HUES48 (cell line): ENCODE measurements around the gene CTNNA3.

Experiments
- H3K27ac ChIP-seq: one replicate; pipeline ENCODE4 v1.7.0; 2013; ENCODE audit warnings: low read depth, low read length, inconsistent platforms
- H3K27me3 ChIP-seq: 2 replicates; pipeline ENCODE4 v1.6.1; 2013; ENCODE audit warnings: mild to moderate bottlenecking, low read length; ENCODE audit not compliant: control insufficient read depth, insufficient read depth
- H3K36me3 ChIP-seq: 2 replicates; pipeline ENCODE4 v1.6.1; 2013; ENCODE audit warnings: low read length; ENCODE audit not compliant: control insufficient read depth, insufficient read depth
- H3K4me1 ChIP-seq: 2 replicates; pipeline ENCODE4 v1.6.1; 2013; ENCODE audit warnings: mild to moderate bottlenecking, low read length; ENCODE audit not compliant: control insufficient read depth, insufficient read depth
- H3K4me3 ChIP-seq: 2 replicates; pipeline ENCODE4 v1.5.1; 2013; ENCODE audit warnings: mild to moderate bottlenecking, low read depth, low read length
- H3K9ac ChIP-seq: 2 replicates; pipeline ENCODE4 v1.6.1; 2013; ENCODE audit warnings: mild to moderate bottlenecking, low read depth, low read length, moderate library complexity
- H3K9me3 ChIP-seq: 2 replicates; pipeline ENCODE4 v1.6.1; 2013; ENCODE audit warnings: low read length; ENCODE audit not compliant: control insufficient read depth, insufficient read depth

The CTNNA3 gene

GRCh38 chr10:66990143-66990830 lies 705.7 kb downstream of the CTNNA3 start:
- H3K4me1 ChIP-seq, result no peaks in the 10 kb centered on the region
- no peak overlapping the region for H3K27ac ChIP-seq
- H3K4me3 ChIP-seq, result no peak overlapping the region
- H3K27me3 ChIP-seq, result no peaks in the 10 kb centered on the region
- no peaks in the 10 kb centered on the region for H3K36me3 ChIP-seq
- H3K9ac ChIP-seq, result no peak overlapping the region
- H3K9me3 ChIP-seq, result no peaks in the 10 kb centered on the region

GRCh38 chr10:66983475-66983818 lies 712.5 kb downstream of the CTNNA3 start:
- H3K9me3 ChIP-seq, result no peaks in the 10 kb centered on the region
- H3K36me3 ChIP-seq, result no peaks in the 10 kb centered on the region
- H3K27me3 ChIP-seq, result no peaks in the 10 kb centered on the region
- no peak overlapping the region for H3K9ac ChIP-seq
- H3K4me3 ChIP-seq, result no peak overlapping the region
- no peaks in the 10 kb centered on the region for H3K4me1 ChIP-seq
- no peak overlapping the region for H3K27ac ChIP-seq

- Histone ChIP-seq H3K36me3 (no peaks in the 10 kb centered on the region), H3K9ac (no peak overlapping the region), H3K9me3 (no peaks in the 10 kb centered on the region), H3K27me3 (no peaks in the 10 kb centered on the region), H3K4me3 (no peak overlapping the region), H3K4me1 (no peaks in the 10 kb centered on the region), H3K27ac (no peak overlapping the region)
Measured at GRCh38 chr10:66982792-66983474, 713.1 kb downstream of the CTNNA3 start.

GRCh38 chr10:66982053-66982420 lies 714.0 kb downstream of the CTNNA3 start:
- H3K27ac ChIP-seq, result no peak overlapping the region
- no peaks in the 10 kb centered on the region for H3K27me3 ChIP-seq
- no peaks in the 10 kb centered on the region for H3K4me1 ChIP-seq
- H3K4me3 ChIP-seq, result no peak overlapping the region
- H3K36me3 ChIP-seq, result no peaks in the 10 kb centered on the region
- no peak overlapping the region for H3K9ac ChIP-seq
- H3K9me3 ChIP-seq, result no peaks in the 10 kb centered on the region

- no peaks in the 10 kb centered on the region for H3K27me3 ChIP-seq
- no peaks in the 10 kb centered on the region for H3K36me3 ChIP-seq
- H3K4me1 ChIP-seq, result no peaks in the 10 kb centered on the region
- H3K9ac ChIP-seq, result no peak overlapping the region
- H3K9me3 ChIP-seq, result no peaks in the 10 kb centered on the region
- H3K4me3 ChIP-seq, result no peak overlapping the region
- no peak overlapping the region for H3K27ac ChIP-seq
Measured at GRCh38 chr10:66981361-66982052, 714.5 kb downstream of the CTNNA3 start.

- Histone ChIP-seq H3K4me1 (no peaks in the 10 kb centered on the region), H3K4me3 (no peak overlapping the region), H3K9ac (no peak overlapping the region), H3K27me3 (no peaks in the 10 kb centered on the region), H3K9me3 (no peaks in the 10 kb centered on the region), H3K36me3 (no peaks in the 10 kb centered on the region), H3K27ac (no peak overlapping the region)
Measured at GRCh38 chr10:66980246-66980815, 715.7 kb downstream of the CTNNA3 start.

GRCh38 chr10:66964946-66965345 lies 731.0 kb downstream of the CTNNA3 start:
- Histone ChIP-seq H3K4me1 (no peaks in the 10 kb centered on the region), H3K9me3 (no peaks in the 10 kb centered on the region), H3K27ac (no peak overlapping the region), H3K4me3 (no peak overlapping the region), H3K36me3 (no peaks in the 10 kb centered on the region), H3K9ac (no peak overlapping the region), H3K27me3 (no peaks in the 10 kb centered on the region)

- Histone ChIP-seq H3K9me3 (no peaks in the 10 kb centered on the region), H3K4me1 (no peaks in the 10 kb centered on the region), H3K4me3 (no peak overlapping the region), H3K27me3 (no peaks in the 10 kb centered on the region), H3K36me3 (no peaks in the 10 kb centered on the region), H3K27ac (no peak overlapping the region), H3K9ac (no peak overlapping the region)
Measured at GRCh38 chr10:66958466-66958865, 737.5 kb downstream of the CTNNA3 start.

- Histone ChIP-seq H3K36me3 (no peaks in the 10 kb centered on the region), H3K9me3 (no peaks in the 10 kb centered on the region), H3K4me3 (no peak overlapping the region), H3K4me1 (no peaks in the 10 kb centered on the region), H3K9ac (no peak overlapping the region), H3K27ac (no peak overlapping the region), H3K27me3 (no peaks in the 10 kb centered on the region)
Measured at GRCh38 chr10:66951896-66952295, 744.1 kb downstream of the CTNNA3 start.

GRCh38 chr10:66943590-66943989 lies 752.4 kb downstream of the CTNNA3 start:
- Histone ChIP-seq H3K27me3 (no peaks in the 10 kb centered on the region), H3K27ac (no peak overlapping the region), H3K4me3 (no peak overlapping the region), H3K36me3 (no peaks in the 10 kb centered on the region), H3K9ac (no peak overlapping the region), H3K4me1 (no peaks in the 10 kb centered on the region), H3K9me3 (no peaks in the 10 kb centered on the region)

GRCh38 chr10:66942407-66942806 lies 753.6 kb downstream of the CTNNA3 start:
- Histone ChIP-seq H3K4me3 (no peak overlapping the region), H3K27ac (no peak overlapping the region), H3K27me3 (no peaks in the 10 kb centered on the region), H3K4me1 (no peaks in the 10 kb centered on the region), H3K9ac (no peak overlapping the region), H3K36me3 (no peaks in the 10 kb centered on the region), H3K9me3 (no peaks in the 10 kb centered on the region)
